GM10266 (cell line): Measurements from ENCODE around the gene CDK5RAP1.

Experiments
- DNase-seq: peaks from one replicate; pipeline ENCODE4 v3.0.0; 2012; ENCODE audit errors: extremely low spot score
- TF ChIP-seq, protein P1 (sequence below): IDR thresholded peaks from 2 replicates; pipeline ENCODE4 v1.5.1; 2012; ENCODE audit warnings: mild to moderate bottlenecking, low read depth; ENCODE audit not compliant: control insufficient read depth, insufficient read depth; ENCODE audit errors: missing control alignments

CDK5RAP1 gene

DNA sequence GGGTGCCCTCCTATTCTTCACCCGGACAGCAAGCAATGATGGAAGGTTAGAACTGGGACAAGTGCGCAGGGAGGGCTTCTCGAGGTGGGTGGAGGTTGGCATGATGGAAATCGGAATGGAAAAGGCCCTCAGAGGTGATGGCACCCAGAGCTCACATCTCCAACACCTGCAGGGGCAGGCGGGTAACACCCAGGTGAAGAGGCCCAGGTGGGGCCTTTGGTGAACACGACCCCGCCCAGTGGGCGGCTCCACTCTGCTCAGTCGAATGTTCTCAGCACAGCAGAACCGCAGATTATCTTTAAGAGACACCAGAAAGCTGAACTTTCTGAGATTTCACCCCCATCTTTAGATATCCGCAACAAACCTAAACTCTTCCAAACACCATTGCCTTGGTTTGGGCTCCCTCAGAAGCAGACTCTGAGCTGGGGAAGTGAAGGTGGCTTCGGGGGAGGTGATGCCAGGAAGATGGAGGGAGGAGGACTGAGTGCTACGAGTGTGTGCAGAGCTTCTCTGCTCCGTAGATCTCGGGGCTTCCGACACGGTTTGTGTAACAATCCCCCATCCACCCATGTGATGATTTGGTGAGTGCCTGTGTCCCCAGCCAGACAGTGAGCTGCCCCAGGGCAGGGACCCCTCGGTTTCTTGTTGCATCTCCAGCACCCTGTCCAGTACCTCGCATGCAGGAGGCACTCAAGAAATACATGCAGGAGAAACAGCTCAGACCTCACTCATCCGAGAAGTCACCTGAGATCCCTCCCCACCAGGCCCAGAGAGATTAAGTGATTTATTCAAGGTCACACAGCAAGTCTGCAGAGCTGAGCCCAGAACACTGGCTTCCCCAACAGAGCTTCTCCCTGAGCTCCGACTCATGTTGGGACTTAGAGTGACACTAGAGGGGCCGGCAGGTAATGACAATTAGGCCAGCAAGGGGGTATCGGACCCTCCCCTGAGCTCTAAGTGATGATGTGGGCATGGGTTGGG is 72.9 kb downstream of the CDK5RAP1 start:
- no peak for DNase-seq
- TF ChIP-seq, protein P1, sequence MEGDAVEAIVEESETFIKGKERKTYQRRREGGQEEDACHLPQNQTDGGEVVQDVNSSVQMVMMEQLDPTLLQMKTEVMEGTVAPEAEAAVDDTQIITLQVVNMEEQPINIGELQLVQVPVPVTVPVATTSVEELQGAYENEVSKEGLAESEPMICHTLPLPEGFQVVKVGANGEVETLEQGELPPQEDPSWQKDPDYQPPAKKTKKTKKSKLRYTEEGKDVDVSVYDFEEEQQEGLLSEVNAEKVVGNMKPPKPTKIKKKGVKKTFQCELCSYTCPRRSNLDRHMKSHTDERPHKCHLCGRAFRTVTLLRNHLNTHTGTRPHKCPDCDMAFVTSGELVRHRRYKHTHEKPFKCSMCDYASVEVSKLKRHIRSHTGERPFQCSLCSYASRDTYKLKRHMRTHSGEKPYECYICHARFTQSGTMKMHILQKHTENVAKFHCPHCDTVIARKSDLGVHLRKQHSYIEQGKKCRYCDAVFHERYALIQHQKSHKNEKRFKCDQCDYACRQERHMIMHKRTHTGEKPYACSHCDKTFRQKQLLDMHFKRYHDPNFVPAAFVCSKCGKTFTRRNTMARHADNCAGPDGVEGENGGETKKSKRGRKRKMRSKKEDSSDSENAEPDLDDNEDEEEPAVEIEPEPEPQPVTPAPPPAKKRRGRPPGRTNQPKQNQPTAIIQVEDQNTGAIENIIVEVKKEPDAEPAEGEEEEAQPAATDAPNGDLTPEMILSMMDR, result no peak

DNA sequence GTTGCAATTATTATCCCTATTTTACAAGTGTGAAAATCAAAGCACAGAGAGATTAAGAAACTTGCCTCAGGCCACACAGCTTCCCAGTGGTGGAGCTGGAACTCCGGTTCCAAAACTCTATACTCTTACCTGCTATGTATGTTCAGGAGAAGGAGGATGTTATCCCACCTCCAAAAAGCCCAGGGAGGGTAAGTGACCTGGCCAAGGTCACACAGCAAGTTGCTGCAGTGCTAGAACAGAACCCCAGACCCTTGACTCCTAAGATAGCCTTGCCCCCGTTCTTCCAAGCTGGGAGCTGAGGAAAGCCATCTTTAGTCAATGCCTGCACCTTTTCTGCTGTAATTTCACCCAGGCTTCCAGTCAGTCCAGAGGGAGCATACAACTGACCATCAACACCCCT is 76.0 kb downstream of the CDK5RAP1 start:
- no peak for DNase-seq
- TF ChIP-seq, protein P1, result no peak

DNA sequence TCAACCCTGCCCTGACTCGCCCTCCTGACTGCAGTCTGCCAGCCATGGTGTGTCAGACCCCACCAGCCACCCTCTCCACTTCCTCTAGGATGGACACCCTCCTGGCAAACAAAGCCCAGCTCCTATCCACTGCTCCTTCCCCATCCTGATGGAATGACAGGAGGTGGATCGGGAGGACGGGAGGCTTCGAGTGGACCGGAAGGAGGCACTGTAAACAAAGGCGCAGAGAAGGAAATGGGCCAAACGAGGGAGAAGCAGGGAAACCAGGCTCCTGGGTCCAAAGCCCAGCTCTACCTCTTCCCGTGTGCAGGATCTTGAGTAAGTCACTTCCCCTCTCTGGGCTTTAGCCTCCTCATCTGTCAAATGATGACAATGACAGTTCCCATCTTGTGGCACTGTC is 78.1 kb downstream of the CDK5RAP1 start:
- DNase-seq, result no peak
- TF ChIP-seq, protein P1, result no peak

DNA sequence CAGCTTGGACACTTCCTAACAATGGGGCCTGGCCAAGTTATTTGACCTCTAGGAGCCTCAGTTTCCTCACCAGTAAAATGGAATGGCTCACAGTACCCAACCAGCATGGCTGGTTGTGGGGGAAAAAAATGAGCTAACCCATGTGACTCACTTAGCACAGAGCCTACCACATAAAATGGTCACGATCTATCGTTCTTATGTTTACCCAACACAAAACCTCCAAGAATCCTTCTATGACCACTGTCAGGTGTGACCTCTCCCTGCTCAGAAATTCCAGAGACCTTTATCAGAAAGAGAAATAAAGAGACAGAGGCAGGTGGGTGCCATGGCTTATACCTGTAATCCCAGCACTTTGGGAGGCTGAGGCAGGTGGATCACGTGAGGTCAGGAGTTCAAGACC is 78.9 kb downstream of the CDK5RAP1 start:
- TF ChIP-seq, protein P1, result no peak
- no peak for DNase-seq

DNA sequence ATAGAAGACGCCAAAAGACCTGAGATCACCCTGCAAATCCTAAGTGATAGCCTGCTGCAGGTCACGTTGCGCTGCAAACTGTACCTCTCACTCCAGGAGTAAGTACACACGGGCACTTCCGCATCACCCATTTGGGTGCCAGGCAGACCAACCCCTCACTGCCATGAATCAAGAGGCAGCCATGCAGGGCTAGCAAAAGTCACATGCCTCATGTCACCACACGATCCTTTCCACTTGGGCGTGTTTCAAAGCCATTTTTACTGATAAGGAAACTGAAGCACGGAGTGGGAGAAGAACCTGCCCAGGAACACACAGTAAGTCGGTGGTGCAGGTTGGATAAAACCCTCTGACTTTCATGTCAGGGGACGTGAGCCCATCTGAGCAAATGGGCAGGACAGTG is 81.3 kb downstream of the CDK5RAP1 start:
- TF ChIP-seq, protein P1, result no peak
- no peak for DNase-seq

DNA sequence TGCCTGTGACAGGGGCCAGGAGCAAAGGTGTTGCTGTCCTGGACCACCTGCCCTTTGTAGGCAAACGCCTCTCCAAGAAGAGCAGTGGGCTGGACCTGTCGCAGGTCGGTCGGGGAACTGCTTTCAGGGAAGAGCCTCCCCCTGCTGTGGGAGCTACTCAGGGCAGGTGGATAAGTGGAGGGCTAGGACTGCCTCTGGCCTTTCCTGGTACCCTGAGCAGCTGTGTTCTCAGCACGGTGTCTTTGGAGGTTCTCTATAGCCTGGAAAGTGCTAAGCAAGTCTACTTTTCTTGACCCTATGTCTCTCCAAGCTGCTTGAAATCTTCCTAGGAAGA is 83.3 kb downstream of the CDK5RAP1 start:
- DNase-seq, result no peak
- TF ChIP-seq, protein P1, result no peak

DNA sequence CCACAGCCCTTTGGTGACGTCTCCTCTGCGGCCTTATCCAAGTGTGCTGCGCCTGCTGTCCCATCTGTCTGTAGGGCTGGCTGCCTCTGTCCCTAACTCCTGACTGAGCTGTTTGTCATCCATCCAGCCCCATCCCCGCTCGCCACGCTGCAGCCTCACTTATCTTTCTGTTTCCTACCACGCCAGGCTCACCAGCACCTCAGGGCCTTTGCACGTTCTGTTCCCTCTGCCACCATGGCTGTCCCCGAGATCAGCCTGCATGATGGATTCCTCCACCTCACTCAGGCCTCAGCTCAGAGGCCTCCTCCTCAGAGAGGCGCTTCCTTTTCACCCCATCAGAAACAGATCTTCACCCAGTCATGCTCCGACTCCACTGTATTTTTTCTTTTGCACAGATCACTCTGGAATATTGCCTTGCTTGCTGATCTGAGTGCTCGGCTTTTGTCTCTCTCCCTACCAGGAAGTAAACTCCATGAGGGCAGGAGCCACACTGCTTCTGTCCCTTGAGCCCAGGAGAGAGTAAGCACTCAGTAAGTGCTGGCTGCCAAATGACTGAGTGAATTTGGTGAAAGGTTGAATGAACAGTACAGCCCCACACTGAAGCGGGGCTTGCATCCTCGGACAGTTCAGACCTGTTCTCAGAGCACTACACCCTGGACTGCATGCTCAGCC is 83.8 kb downstream of the CDK5RAP1 start:
- DNase-seq, result no peak
- TF ChIP-seq, protein P1, result no peak
